Measurements from ENCODE around the gene CNN1. TPM values are rescaled to one million over a fixed set of nuclear protein-coding genes. Genes with fewer than 3 reads are reported as not detected.
"Not testable (repeated sequence)": the region's sequence is repeated elsewhere in the genome, so short reads cannot be mapped to it uniquely, and the experiment has no call there.

Gene CNN1
- total RNA-seq, 2 experiments from 2014 or later = not detected

DNA sequence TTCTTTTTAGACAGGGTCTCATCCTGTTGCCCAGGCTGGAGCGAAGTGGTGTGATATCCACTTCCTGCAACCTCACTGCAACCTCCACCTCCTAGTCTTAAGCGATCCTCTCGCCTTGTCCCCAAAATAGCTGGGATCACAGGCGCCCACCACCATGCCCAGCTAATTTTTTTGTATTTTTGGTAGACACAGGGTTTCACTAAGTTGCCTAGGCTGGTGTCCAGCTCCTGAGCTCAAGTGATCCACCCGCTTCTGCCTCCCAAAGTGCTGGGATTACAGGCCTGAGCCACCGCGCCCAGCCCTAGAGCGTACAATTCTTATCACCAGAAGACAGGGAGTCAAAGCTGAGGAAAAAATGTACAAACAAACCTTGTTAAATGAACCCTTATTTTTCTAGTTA is 24.9 kb downstream of the CNN1 start:
- H3K27ac Mint-ChIP-seq = no peak overlapping the region
- H3K4me3 Mint-ChIP-seq = no peak overlapping the region
- DNase-seq (no peak), ATAC-seq (ENCODE audit: low read depth) (no peak)
- no peaks in the 10 kb centered on the region for H3K9me3 Mint-ChIP-seq
- H3K36me3 Mint-ChIP-seq = peaks cover 2% of the 10 kb centered on the region
- no peaks in the 10 kb centered on the region for H3K27me3 Mint-ChIP-seq
- peaks cover 22% of the 10 kb centered on the region for H3K4me1 Mint-ChIP-seq
- POLR2A ChIA-PET = interaction anchor here (0.7 to 1.6 kb wide), 3 partner anchors 16 to 107 kb away, joined by 3 to 5 read pairs (median 5); no protein-coding TSS in a partner anchor

- H3K27ac Mint-ChIP-seq; ATAC-seq (ENCODE audit: low read depth); H3K27me3 Mint-ChIP-seq; DNase-seq; H3K9me3 Mint-ChIP-seq; H3K36me3 Mint-ChIP-seq; H3K4me3 Mint-ChIP-seq: not testable (repeated sequence)
- peaks cover 24% of the 10 kb centered on the region for H3K4me1 Mint-ChIP-seq
- POLR2A ChIA-PET = interaction anchor here (0.7 to 1.6 kb wide), 5 partner anchors 15 to 108 kb away, joined by 3 to 5 read pairs (median 3); no protein-coding TSS in a partner anchor
Measured at GRCh38 chr19:11564082-11564807, 25.6 kb downstream of the CNN1 start.

- not testable (repeated sequence) for ATAC-seq (ENCODE audit: low read depth); H3K9me3 Mint-ChIP-seq; H3K27me3 Mint-ChIP-seq; H3K4me3 Mint-ChIP-seq; H3K36me3 Mint-ChIP-seq; H3K27ac Mint-ChIP-seq; DNase-seq
- H3K4me1 Mint-ChIP-seq = peaks cover 19% of the 10 kb centered on the region
- POLR2A ChIA-PET = interaction anchor here (0.7 kb wide), 1 partner anchor 177 kb away, joined by 3 read pairs; no protein-coding TSS in a partner anchor
Measured at GRCh38 chr19:11565649-11565980, 27.0 kb downstream of the CNN1 start.

DNA sequence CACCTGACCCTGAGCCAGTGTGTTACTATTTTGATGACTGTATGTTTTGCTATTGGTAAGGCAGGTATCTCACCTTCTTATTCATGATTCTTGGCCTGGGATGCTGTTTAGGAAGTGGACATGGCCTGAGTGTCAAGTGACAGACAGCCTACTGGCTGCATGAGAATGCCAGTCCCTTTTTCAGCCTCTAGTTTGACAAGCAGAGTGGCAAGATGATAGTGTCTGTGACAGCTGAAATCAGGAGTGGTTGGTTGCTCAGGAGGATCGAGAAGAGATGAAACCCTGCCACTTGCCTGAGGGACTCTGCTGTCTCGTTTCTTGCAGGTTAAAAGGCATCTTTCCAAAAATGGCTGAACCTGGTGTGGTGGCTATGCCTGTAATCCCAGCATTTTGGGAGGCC is 27.5 kb downstream of the CNN1 start:
- DNase-seq = no peak
- no peak for ATAC-seq (ENCODE audit: low read depth)
- no peak overlapping the region for H3K4me3 Mint-ChIP-seq
- no peaks in the 10 kb centered on the region for H3K9me3 Mint-ChIP-seq
- POLR2A ChIA-PET = interaction anchor here (0.7 kb wide), 1 partner anchor 178 kb away, joined by 3 read pairs; no protein-coding TSS in a partner anchor
- peaks cover 16% of the 10 kb centered on the region for H3K4me1 Mint-ChIP-seq
- H3K27ac Mint-ChIP-seq = no peak overlapping the region
- H3K27me3 Mint-ChIP-seq = no peaks in the 10 kb centered on the region
- H3K36me3 Mint-ChIP-seq = peaks cover 2% of the 10 kb centered on the region

GRCh38 chr19:11570039-11570462 is 31.4 kb downstream of the CNN1 start:
- no peaks in the 10 kb centered on the region for H3K9me3 Mint-ChIP-seq
- H3K36me3 Mint-ChIP-seq = peaks cover 2% of the 10 kb centered on the region
- ATAC-seq (ENCODE audit: low read depth) (no peak), DNase-seq (no peak)
- POLR2A ChIA-PET = no interaction called here
- no peak overlapping the region for H3K27ac Mint-ChIP-seq
- H3K4me1 Mint-ChIP-seq = peaks cover 17% of the 10 kb centered on the region
- no peaks in the 10 kb centered on the region for H3K27me3 Mint-ChIP-seq
- no peak overlapping the region for H3K4me3 Mint-ChIP-seq

DNA sequence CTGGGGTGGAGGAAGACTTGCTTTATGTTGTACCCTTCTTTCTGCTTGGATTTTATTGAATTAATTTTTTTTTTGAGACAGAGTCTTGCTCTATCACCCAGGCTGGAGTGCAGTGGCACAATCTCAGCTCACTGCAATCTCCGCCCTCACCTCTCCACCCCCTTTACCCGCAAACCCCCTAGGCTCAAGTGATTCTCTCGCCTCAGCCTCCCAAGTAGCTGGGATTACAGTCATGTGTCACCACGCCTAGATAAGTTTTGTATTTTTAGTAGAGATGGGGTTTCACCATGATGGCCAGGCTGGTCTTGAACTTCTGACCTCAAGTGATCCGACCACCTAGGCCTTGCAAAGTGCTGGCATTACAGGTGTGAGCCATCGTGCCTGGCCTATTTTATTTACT is 34.7 kb downstream of the CNN1 start:
- not testable (repeated sequence) for DNase-seq; H3K9me3 Mint-ChIP-seq; ATAC-seq (ENCODE audit: low read depth); H3K4me3 Mint-ChIP-seq; H3K36me3 Mint-ChIP-seq; H3K27me3 Mint-ChIP-seq; H3K27ac Mint-ChIP-seq
- H3K4me1 Mint-ChIP-seq = peaks cover 18% of the 10 kb centered on the region
- POLR2A ChIA-PET = interaction anchor here (1.3 kb wide), 1 partner anchor 16 kb away, joined by 4 read pairs; no protein-coding TSS in a partner anchor

DNA sequence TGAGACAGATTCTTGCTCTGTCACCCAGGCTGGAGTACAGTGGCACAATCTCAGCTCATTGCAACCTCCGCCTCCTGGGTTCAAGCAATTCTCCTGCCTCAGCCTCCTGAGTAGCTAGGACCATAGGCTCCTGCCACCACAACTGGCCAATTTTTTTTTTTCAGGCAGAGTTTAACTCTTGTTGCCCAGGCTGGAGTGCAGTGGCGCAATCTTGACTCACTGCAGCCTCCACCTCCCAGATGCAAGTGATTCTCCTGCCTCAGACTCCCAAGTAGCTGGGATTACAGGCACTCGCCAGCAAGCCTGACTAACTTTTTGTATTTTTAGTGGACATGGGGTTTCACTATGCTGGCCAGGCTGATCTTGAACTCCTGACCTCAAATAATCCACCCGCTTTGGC is 35.1 kb downstream of the CNN1 start:
- POLR2A ChIA-PET = interaction anchor here (1.3 kb wide), 1 partner anchor 15 kb away, joined by 4 read pairs; no protein-coding TSS in a partner anchor
- peaks cover 17% of the 10 kb centered on the region for H3K4me1 Mint-ChIP-seq
- H3K9me3 Mint-ChIP-seq; H3K27me3 Mint-ChIP-seq; H3K36me3 Mint-ChIP-seq; ATAC-seq (ENCODE audit: low read depth); H3K27ac Mint-ChIP-seq; DNase-seq; H3K4me3 Mint-ChIP-seq: not testable (repeated sequence)

DNA sequence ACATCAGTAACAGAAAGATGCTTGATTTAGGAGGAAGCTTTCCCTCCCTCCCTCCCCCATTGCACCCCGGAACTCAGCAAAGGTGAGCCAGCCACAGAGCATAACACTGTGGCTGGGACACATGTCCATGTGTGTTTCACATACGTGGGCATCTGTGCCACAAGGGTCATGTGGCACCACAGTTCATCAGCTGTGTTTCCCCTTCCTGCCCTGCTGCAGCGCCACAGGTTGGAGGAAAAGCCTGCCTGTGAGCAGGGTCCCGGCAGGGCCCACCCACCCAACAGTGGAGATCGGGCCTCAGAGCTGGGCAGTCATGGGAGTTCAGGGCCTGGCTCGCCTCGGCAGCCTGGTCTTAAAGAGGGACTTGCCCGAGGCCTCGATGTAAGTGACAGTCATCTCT is 36.0 kb downstream of the CNN1 start:
- ATAC-seq (ENCODE audit: low read depth) (peak; percentile 40), DNase-seq (no peak)
- H3K4me1 Mint-ChIP-seq = peaks cover 18% of the 10 kb centered on the region
- H3K27ac Mint-ChIP-seq = no peak overlapping the region
- no peaks in the 10 kb centered on the region for H3K27me3 Mint-ChIP-seq
- peaks cover 3% of the 10 kb centered on the region for H3K36me3 Mint-ChIP-seq
- no peak overlapping the region for H3K4me3 Mint-ChIP-seq
- no peaks in the 10 kb centered on the region for H3K9me3 Mint-ChIP-seq
- POLR2A ChIA-PET = no interaction called here

DNA sequence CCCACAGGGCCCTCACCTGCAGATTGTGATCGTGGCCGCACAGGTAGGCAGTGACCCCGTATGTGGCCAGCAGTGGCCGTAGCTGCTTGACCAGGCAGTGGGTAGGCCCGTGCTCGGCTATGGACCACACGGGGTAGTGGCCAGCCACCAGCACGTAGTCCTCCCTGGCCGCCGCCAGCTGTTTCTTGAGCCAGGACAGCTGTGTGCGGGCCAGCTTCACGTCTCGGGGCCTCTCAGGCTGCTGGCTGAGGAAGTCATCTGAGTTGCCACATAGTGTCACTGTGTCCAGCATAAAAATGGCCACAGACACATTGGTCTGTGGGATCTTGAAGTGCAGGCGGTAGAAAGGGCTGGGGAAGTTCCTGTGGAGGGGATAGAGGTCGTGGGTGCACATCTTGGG is 37.6 kb downstream of the CNN1 start:
- Mint-ChIP-seq H3K4me1 (peaks cover 26% of the 10 kb centered on the region), H3K27me3 (no peaks in the 10 kb centered on the region), H3K36me3 (peaks cover 3% of the 10 kb centered on the region), H3K4me3 (no peak overlapping the region), H3K27ac (no peak overlapping the region), H3K9me3 (no peaks in the 10 kb centered on the region)
- DNase-seq (no peak), ATAC-seq (ENCODE audit: low read depth) (no peak)
- POLR2A ChIA-PET = interaction anchor here (0.8 kb wide), 1 partner anchor 8 kb away, joined by 4 read pairs; no protein-coding TSS in a partner anchor

DNA sequence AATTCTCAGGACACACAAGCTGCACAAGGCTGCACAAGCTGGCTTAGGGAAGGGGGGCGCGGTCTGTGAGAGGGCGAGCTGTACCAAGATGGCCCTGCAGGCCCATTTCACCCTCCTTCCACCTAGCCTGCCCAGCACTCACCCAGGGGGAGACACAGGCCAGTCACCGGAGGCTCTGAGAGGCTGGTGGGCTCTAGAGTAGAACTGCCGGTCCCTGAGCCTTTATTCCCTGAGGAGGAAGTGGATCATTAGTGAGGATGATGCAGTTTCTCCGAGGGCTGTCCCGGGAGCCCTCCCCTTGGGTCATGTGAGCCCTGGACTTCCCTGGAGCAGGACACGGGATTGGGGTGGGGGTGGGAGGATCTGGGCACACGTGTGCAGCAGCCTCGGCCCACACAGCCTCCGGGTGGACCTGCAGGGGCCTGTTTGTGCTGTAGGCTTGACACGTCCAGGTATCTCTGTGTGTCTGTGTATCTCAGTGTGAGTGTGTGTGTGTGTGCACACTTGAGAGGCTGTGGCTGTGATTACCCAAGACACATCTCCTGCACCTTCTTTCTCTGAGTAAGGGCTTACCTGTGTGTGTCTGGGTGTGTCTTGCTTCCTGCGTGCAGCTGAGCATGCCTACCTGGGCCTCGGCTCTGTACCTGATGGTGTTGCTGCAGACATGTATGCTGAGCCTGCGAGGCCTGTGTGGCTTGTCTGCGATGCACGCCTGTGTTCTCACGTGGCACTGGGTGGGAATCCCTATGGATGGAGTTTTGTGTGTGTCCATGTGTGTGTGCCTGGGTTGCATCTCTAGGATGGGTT is 39.0 kb downstream of the CNN1 start, which contains the start of gene ACP5:
Gene ACP5 (minus strand): TSS at position 195 of the 807 bp plus-strand sequence. CDS start 328 bp downstream, outside the sequence.
- H3K36me3 Mint-ChIP-seq = peaks cover 3% of the 10 kb centered on the region
- peaks cover 31% of the 10 kb centered on the region for H3K4me1 Mint-ChIP-seq
- ATAC-seq (ENCODE audit: low read depth) = no peak
- POLR2A ChIA-PET = interaction anchor here (0.5 to 1.6 kb wide), 5 partner anchors 16 to 1305 kb away, joined by 3 to 9 read pairs (median 7); partner anchors contain the start of gene ELOF1
- H3K4me3 Mint-ChIP-seq = peak within 1 kb of the TSS; percentile 60
- DNase-seq = no peak
- H3K9me3 Mint-ChIP-seq = no peaks in the 10 kb centered on the region
- H3K27ac Mint-ChIP-seq = peak within 1 kb of the TSS; percentile 36
- no peaks in the 10 kb centered on the region for H3K27me3 Mint-ChIP-seq

GRCh38 chr19:11578258-11579142 is 39.8 kb downstream of the CNN1 start:
- peak; percentile 34 for ATAC-seq (ENCODE audit: low read depth)
- H3K27me3 Mint-ChIP-seq = no peaks in the 10 kb centered on the region
- DNase-seq = peak; percentile 63
- POLR2A ChIA-PET = interaction anchor here (0.5 to 1.6 kb wide), 9 partner anchors 10 to 1306 kb away, joined by 3 to 9 read pairs (median 5); partner anchors contain the start of genes ELOF1 and SWSAP1
- no peaks in the 10 kb centered on the region for H3K9me3 Mint-ChIP-seq
- H3K4me3 Mint-ChIP-seq = peak overlapping the region; percentile 83
- H3K4me1 Mint-ChIP-seq = peaks cover 31% of the 10 kb centered on the region
- peak overlapping the region; percentile 36 for H3K27ac Mint-ChIP-seq
- H3K36me3 Mint-ChIP-seq = peaks cover 3% of the 10 kb centered on the region

- no peak overlapping the region for H3K4me3 Mint-ChIP-seq
- DNase-seq (no peak), ATAC-seq (ENCODE audit: low read depth) (no peak)
- POLR2A ChIA-PET = interaction anchor here (0.7 kb wide), 1 partner anchor 44 kb away, joined by 3 read pairs; no protein-coding TSS in a partner anchor
- peaks cover 25% of the 10 kb centered on the region for H3K4me1 Mint-ChIP-seq
- peaks cover 5% of the 10 kb centered on the region for H3K36me3 Mint-ChIP-seq
- no peaks in the 10 kb centered on the region for H3K9me3 Mint-ChIP-seq
- H3K27me3 Mint-ChIP-seq = no peaks in the 10 kb centered on the region
- no peak overlapping the region for H3K27ac Mint-ChIP-seq
Measured at GRCh38 chr19:11580116-11580515, 41.5 kb downstream of the CNN1 start.
